ENCODE data around the gene PI16. TPM values are rescaled to one million over a fixed set of nuclear protein-coding genes. Genes with fewer than 3 reads are reported as not detected.

The PI16 gene
- total and polyA plus RNA-seq, 4 donors: 0.12 to 0.25 (median 0.24) TPM; not detected in 1

- no peak for TF ChIP-seq YY1 (IDR thresholded peaks at IDR 0.05)
- no peak for TF ChIP-seq RXRA (IDR thresholded peaks at IDR 0.05)
- TF ChIP-seq REST (IDR thresholded peaks at IDR 0.05): no peak
- TF ChIP-seq FOXA1 (IDR thresholded peaks at IDR 0.05): no peak
- no peak for TF ChIP-seq EGR1 (IDR thresholded peaks at IDR 0.05; ENCODE audit: low read depth in 2 of 2)
- no peak for TF ChIP-seq NR2F2 (IDR thresholded peaks at IDR 0.05)
- no peak for TF ChIP-seq CTCF (IDR thresholded peaks at IDR 0.05; ENCODE audit: low read depth, low read length, missing input control)
- no peak for TF ChIP-seq JUND (IDR thresholded peaks at IDR 0.05)
- no peak for TF ChIP-seq RAD21 (IDR thresholded peaks at IDR 0.05)
- TF ChIP-seq GABPA (IDR thresholded peaks at IDR 0.05 in 1 of 2, conservative IDR thresholded peaks at IDR 0.05 in 1 of 2): no peak
- TF ChIP-seq ATF3 (IDR thresholded peaks at IDR 0.05): no peak
- TF ChIP-seq TAF1 (conservative IDR thresholded peaks at IDR 0.05): no peak
- no peak overlapping the region for H3K9ac ChIP-seq (ENCODE audit: low read depth in 1 of 2, low read length in 2 of 2)
- H3K27me3 ChIP-seq (ENCODE audit: control insufficient read depth in 4 of 4, insufficient read depth in 4 of 4, low read length in 3 of 4): no peaks in the 10 kb centered on the region
- H3K36me3 ChIP-seq (ENCODE audit: control insufficient read depth in 4 of 4, insufficient read depth in 3 of 4, low read depth in 1 of 4, low read length in 3 of 4): peaks cover 0 to 24% (median 11%) of the 10 kb centered on the region in 4 donors
- no peak overlapping the region for H3K4me3 ChIP-seq (ENCODE audit: low read depth in 1 of 3, low read length in 3 of 3)
- no peak overlapping the region for H3K27ac ChIP-seq (ENCODE audit: low read depth in 1 of 2, low read length in 2 of 2)
- no peaks in the 10 kb centered on the region for H3K9me3 ChIP-seq (ENCODE audit: control insufficient read depth in 4 of 4, low read length in 3 of 4)
- no peaks in the 10 kb centered on the region for H3K4me1 ChIP-seq (ENCODE audit: control insufficient read depth in 4 of 4, insufficient read depth in 4 of 4, low read length in 3 of 4)
- WGBS: 83% methylated on average over 13 of the region's 13 CpGs
- DNase-seq (ENCODE audit: low spot score): no peak
Observed at GRCh38 chr6:36927691-36928546, 26.6 kb upstream of the PI16 start.

GRCh38 chr6:36928547-36928918, 26.0 kb upstream of the PI16 start:
- H3K36me3 ChIP-seq (ENCODE audit: control insufficient read depth in 4 of 4, insufficient read depth in 3 of 4, low read depth in 1 of 4, low read length in 3 of 4): peaks cover 0 to 18% (median 8%) of the 10 kb centered on the region in 4 donors
- no peak for DNase-seq (ENCODE audit: low spot score)
- WGBS: 73% methylated on average over 7 of the region's 7 CpGs

More at GRCh38 chr6:36928547-36928918, 26.0 kb upstream of the PI16 start:
- Histone ChIP-seq H3K9me3 (ENCODE audit: control insufficient read depth in 4 of 4, low read length in 3 of 4) (no peaks in the 10 kb centered on the region), H3K27ac (ENCODE audit: low read depth in 1 of 2, low read length in 2 of 2) (no peak overlapping the region), H3K9ac (ENCODE audit: low read depth in 1 of 2, low read length in 2 of 2) (no peak overlapping the region), H3K27me3 (ENCODE audit: control insufficient read depth in 4 of 4, insufficient read depth in 4 of 4, low read length in 3 of 4) (no peaks in the 10 kb centered on the region), H3K4me3 (ENCODE audit: low read depth in 1 of 3, low read length in 3 of 3) (no peak overlapping the region), H3K4me1 (ENCODE audit: control insufficient read depth in 4 of 4, insufficient read depth in 4 of 4, low read length in 3 of 4) (no peaks in the 10 kb centered on the region)
- TF ChIP-seq CTCF (IDR thresholded peaks at IDR 0.05; ENCODE audit: low read depth, low read length, missing input control) (no peak), TAF1 (conservative IDR thresholded peaks at IDR 0.05) (no peak), FOXA2 (IDR thresholded peaks at IDR 0.05) (no peak), JUND (IDR thresholded peaks at IDR 0.05) (no peak), EGR1 (IDR thresholded peaks at IDR 0.05; ENCODE audit: low read depth in 2 of 2) (no peak), REST (IDR thresholded peaks at IDR 0.05) (no peak)
